ENCODE measurements around the gene CCDC83.
"Not testable (repeated sequence)": the region's sequence is repeated elsewhere in the genome, so short reads cannot be mapped to it uniquely, and the experiment has no call there.

CCDC83 gene

GRCh38 chr11:85889108-85889507 is 33.9 kb downstream of the CCDC83 start:
- no peak for DNase-seq (ENCODE audit: low read depth)

GRCh38 chr11:85889676-85890579 is 34.7 kb downstream of the CCDC83 start:
- no peak for DNase-seq (ENCODE audit: low read depth)

- DNase-seq (ENCODE audit: low read depth), result no peak
These were observed 38.2 kb downstream of the CCDC83 start for GRCh38 chr11:85893395-85893794.

GRCh38 chr11:85896876-85897275 is 41.7 kb downstream of the CCDC83 start:
- no peak for DNase-seq (ENCODE audit: low read depth)

- no peak for DNase-seq (ENCODE audit: low read depth)
These were observed 43.3 kb downstream of the CCDC83 start for GRCh38 chr11:85898456-85898855.

- DNase-seq (ENCODE audit: low read depth), result no peak
These were observed 47.2 kb downstream of the CCDC83 start for GRCh38 chr11:85902353-85902752.

GRCh38 chr11:85903406-85903805 is 48.2 kb downstream of the CCDC83 start:
- DNase-seq (ENCODE audit: low read depth), result no peak

GRCh38 chr11:85903811-85904210 is 48.6 kb downstream of the CCDC83 start:
- DNase-seq (ENCODE audit: low read depth), result no peak

- no peak for DNase-seq (ENCODE audit: low read depth)
These were observed 57.2 kb downstream of the CCDC83 start for GRCh38 chr11:85912414-85912813.

GRCh38 chr11:85913513-85913912 is 58.3 kb downstream of the CCDC83 start:
- DNase-seq (ENCODE audit: low read depth), result no peak

GRCh38 chr11:85914425-85914824 is 59.2 kb downstream of the CCDC83 start:
- no peak for DNase-seq (ENCODE audit: low read depth)

GRCh38 chr11:85918910-85919794 is 64.0 kb downstream of the CCDC83 start:
- DNase-seq (ENCODE audit: low read depth), result no peak

- DNase-seq (ENCODE audit: low read depth), result no peak
These were observed 67.2 kb downstream of the CCDC83 start for GRCh38 chr11:85922367-85922766.

GRCh38 chr11:85923455-85923854 is 68.3 kb downstream of the CCDC83 start:
- no peak for DNase-seq (ENCODE audit: low read depth)

- DNase-seq (ENCODE audit: low read depth), result not testable (repeated sequence)
These were observed 71.6 kb downstream of the CCDC83 start for GRCh38 chr11:85926653-85927214.

- DNase-seq (ENCODE audit: low read depth), result no peak
These were observed 75.7 kb downstream of the CCDC83 start for GRCh38 chr11:85930879-85931366.

GRCh38 chr11:85934596-85935169 is 79.5 kb downstream of the CCDC83 start:
- DNase-seq (ENCODE audit: low read depth), result no peak

- DNase-seq (ENCODE audit: low read depth), result no peak
These were observed 80.6 kb downstream of the CCDC83 start for GRCh38 chr11:85935751-85936150.

GRCh38 chr11:85937835-85938234 is 82.7 kb downstream of the CCDC83 start:
- DNase-seq (ENCODE audit: low read depth), result no peak

- no peak for DNase-seq (ENCODE audit: low read depth)
These were observed 84.2 kb downstream of the CCDC83 start for GRCh38 chr11:85939099-85940015.

Data from stimulated activated CD8-positive, alpha-beta memory T cell treated with anti-CD3 and anti-CD28 coated beads, Interleukin-15, amount 100 ng/mL, for 24 hours (primary cell).